HEK293T (cell line): ENCODE results near the gene CBX5.

ENCODE experiments used
- CTCF ChIA-PET: fragments of 350-600 bp; formaldehyde crosslinking; extraction: SDS; loops from one replicate; lab custom pipeline; 2021; ENCODE audit warnings: antibody characterized with exemption, inconsistent platforms; lab: Yijun Ruan, JAX
- POLR2A ChIA-PET: fragments of 350-600 bp; formaldehyde crosslinking; extraction: SDS; loops from one replicate; lab custom pipeline; 2020; ENCODE audit warnings: antibody characterized with exemption, inconsistent platforms; lab: Yijun Ruan, JAX
- DNase-seq: peaks from one replicate; pipeline ENCODE4 v3.0.0; 2012; ENCODE audit warnings: mixed read lengths; ENCODE audit errors: extremely low spot score
- ARNT ChIP-seq: fragments of 450-650 bp; IDR thresholded peaks from 2 replicates; pipeline ENCODE4 v1.6.1; 2017; ENCODE audit warnings: mild to moderate bottlenecking
- BHLHE40 ChIP-seq: fragments of 450-650 bp; IDR thresholded peaks from 2 replicates; pipeline ENCODE4 v1.6.1; 2016; ENCODE audit warnings: mild to moderate bottlenecking, moderate library complexity, borderline replicate concordance
- CTBP1 ChIP-seq: fragments of 450-650 bp; IDR thresholded peaks from 2 replicates; pipeline ENCODE4 v1.6.1; 2016; ENCODE audit warnings: borderline replicate concordance
- ELF4 ChIP-seq: fragments of 450-650 bp; IDR thresholded peaks from 2 replicates; pipeline ENCODE4 v1.6.1; 2017; ENCODE audit warnings: antibody characterized with exemption
- FOXA1 ChIP-seq: fragments of 450-650 bp; IDR thresholded peaks from 2 replicates; pipeline ENCODE4 v1.6.1; 2016; ENCODE audit warnings: mild to moderate bottlenecking
- FOXK2 ChIP-seq: fragments of 450-650 bp; IDR thresholded peaks from 2 replicates; pipeline ENCODE4 v1.6.1; 2016; ENCODE audit warnings: mild to moderate bottlenecking
- FOXM1 ChIP-seq: fragments of 450-650 bp; IDR thresholded peaks from 2 replicates; pipeline ENCODE4 v1.6.1; 2017; ENCODE audit warnings: mild to moderate bottlenecking, borderline replicate concordance
- HDGF ChIP-seq: fragments of 450-650 bp; IDR thresholded peaks from 2 replicates; pipeline ENCODE4 v1.6.1; 2017; ENCODE audit warnings: antibody characterized with exemption, borderline replicate concordance
- L3MBTL2 ChIP-seq: fragments of 450-650 bp; conservative IDR thresholded peaks from 2 replicates; pipeline ENCODE4 v1.6.1; 2016; ENCODE audit warnings: mild to moderate bottlenecking
- LEF1 ChIP-seq: fragments of 450-650 bp; IDR thresholded peaks from 2 replicates; pipeline ENCODE4 v1.6.1; 2017; ENCODE audit warnings: mild to moderate bottlenecking, borderline replicate concordance
- NFRKB ChIP-seq: fragments of 450-650 bp; IDR thresholded peaks from 2 replicates; pipeline ENCODE4 v1.6.1; 2016; ENCODE audit warnings: mild to moderate bottlenecking, moderate library complexity
- SP1 ChIP-seq: fragments of 450-650 bp; IDR thresholded peaks from 2 replicates; pipeline ENCODE4 v1.6.1; 2017
- SUZ12 ChIP-seq: fragments of 450-650 bp; IDR thresholded peaks from 2 replicates; pipeline ENCODE4 v1.6.1; 2016; ENCODE audit warnings: mild to moderate bottlenecking
- TARDBP ChIP-seq: fragments of 450-650 bp; IDR thresholded peaks from 2 replicates; pipeline ENCODE4 v1.6.1; 2016
- ZNF384 ChIP-seq: fragments of 450-650 bp; IDR thresholded peaks from 2 replicates; pipeline ENCODE4 v1.6.1; 2016
- TF ChIP-seq, protein P1 (sequence below): fragments of 450-650 bp; IDR thresholded peaks from 2 replicates; pipeline ENCODE4 v1.6.1; 2016

CBX5 gene

DNA sequence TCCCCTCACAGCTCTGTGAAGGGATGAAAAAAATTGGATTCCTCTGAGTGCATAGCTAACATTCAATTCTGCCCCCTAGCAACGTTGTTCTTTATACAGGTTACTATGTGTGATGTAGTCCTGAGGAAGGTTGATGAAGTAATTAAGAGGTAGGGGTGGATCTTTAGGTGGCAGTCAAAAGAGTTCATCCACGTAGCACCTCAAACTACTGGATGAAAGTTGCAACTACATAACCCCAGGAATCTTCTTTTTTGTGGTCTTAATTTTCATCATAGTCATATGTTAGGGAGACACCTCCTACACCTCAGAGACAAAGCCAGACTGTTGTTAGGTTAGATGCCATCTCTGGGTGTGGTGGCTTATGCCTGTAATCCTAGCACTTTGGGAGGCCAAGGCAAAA is 31.1 kb upstream of the CBX5 start:
- CTCF ChIA-PET = interaction anchor here (0.6 to 0.9 kb wide), 2 partner anchors 22 to 25 kb away, joined by 4 to 8 read pairs; no protein-coding TSS in a partner anchor
- TF ChIP-seq, protein P1, sequence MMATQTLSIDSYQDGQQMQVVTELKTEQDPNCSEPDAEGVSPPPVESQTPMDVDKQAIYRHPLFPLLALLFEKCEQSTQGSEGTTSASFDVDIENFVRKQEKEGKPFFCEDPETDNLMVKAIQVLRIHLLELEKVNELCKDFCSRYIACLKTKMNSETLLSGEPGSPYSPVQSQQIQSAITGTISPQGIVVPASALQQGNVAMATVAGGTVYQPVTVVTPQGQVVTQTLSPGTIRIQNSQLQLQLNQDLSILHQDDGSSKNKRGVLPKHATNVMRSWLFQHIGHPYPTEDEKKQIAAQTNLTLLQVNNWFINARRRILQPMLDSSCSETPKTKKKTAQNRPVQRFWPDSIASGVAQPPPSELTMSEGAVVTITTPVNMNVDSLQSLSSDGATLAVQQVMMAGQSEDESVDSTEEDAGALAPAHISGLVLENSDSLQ = no peak
- TF ChIP-seq NFRKB (no peak), CTBP1 (no peak), HDGF (no peak), SUZ12 (no peak), ARNT (no peak), FOXA1 (no peak), BHLHE40 (no peak), TARDBP (no peak), FOXM1 (no peak), ZNF384 (no peak), SP1 (no peak), L3MBTL2 (no peak), FOXK2 (no peak), LEF1 (no peak)
- POLR2A ChIA-PET = no interaction called here
- no peak for DNase-seq

GRCh38 chr12:54306925-54307741 is 27.2 kb upstream of the CBX5 start:
- no peak for DNase-seq
- TF ChIP-seq FOXK2 = no peak
- TF ChIP-seq CTBP1 = no peak
- TF ChIP-seq, protein P1 = no peak
- no peak for TF ChIP-seq ELF4
- no peak for TF ChIP-seq SUZ12
- TF ChIP-seq FOXA1 = no peak
- no peak for TF ChIP-seq BHLHE40
- no peak for TF ChIP-seq FOXM1
- no peak for TF ChIP-seq TARDBP
- no peak for TF ChIP-seq NFRKB
- no peak for TF ChIP-seq ZNF384
- no peak for TF ChIP-seq L3MBTL2
- no peak for TF ChIP-seq HDGF
- TF ChIP-seq ARNT = no peak
- TF ChIP-seq SP1 = no peak
- no peak for TF ChIP-seq LEF1
- CTCF ChIA-PET = interaction anchor here (0.6 to 0.8 kb wide), 4 partner anchors 15 to 240 kb away, joined by 3 to 4 read pairs (median 4); partner anchors contain the start of gene COPZ1
- POLR2A ChIA-PET = interaction anchor here (1.5 to 3.8 kb wide), 2 partner anchors 27 to 52 kb away, joined by 4 to 19 read pairs; partner anchors contain the start of genes CBX5 and HNRNPA1

DNA sequence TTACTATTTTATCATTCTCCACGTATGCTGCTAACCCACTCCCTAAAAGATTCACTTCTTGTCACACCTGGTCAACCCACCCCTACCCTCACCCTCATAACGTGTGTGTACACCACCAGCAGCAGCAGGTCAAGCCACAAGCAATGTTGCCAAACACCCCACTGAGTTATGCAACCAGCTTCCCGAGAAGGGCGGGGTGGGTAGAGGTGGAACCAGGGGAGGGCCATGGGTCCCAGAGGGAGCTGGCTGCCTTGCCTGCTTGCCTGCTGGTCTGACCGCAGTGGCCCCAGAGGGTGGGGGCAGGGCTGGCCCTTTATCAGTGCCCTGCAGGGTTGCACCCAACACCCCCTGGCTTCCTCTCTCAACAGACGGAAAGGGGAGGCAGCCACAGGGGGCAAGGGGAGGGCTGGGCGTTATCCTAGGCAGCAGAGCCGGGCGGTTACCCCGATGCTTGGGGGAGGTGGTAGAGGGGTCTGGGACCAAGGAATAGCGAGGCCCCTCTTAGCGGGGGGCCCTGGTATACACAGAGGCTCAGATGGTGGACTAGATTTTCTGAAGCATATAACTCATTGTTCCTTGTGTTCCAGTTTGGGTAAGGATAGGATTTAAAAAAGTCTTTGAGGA is 24.4 kb upstream of the CBX5 start:
- no peak for TF ChIP-seq SP1
- TF ChIP-seq FOXK2 = no peak
- TF ChIP-seq FOXA1 = no peak
- TF ChIP-seq, protein P1 = no peak
- no peak for TF ChIP-seq FOXM1
- no peak for DNase-seq
- ChIA-PET CTCF (no interaction called here), POLR2A (no interaction called here)

- TF ChIP-seq CTBP1 = no peak
- DNase-seq = no peak
- ChIA-PET CTCF (no interaction called here), POLR2A (no interaction called here)
These were observed 23.7 kb upstream of the CBX5 start for GRCh38 chr12:54303640-54304039.

GRCh38 chr12:54301428-54302048 is 21.6 kb upstream of the CBX5 start:
- TF ChIP-seq LEF1 (no peak), HDGF (no peak), L3MBTL2 (no peak), NFRKB (no peak), FOXM1 (no peak), SP1 (no peak), ELF4 (no peak), ZNF384 (no peak), BHLHE40 (no peak), SUZ12 (no peak), FOXK2 (no peak), FOXA1 (no peak), TARDBP (no peak), ARNT (no peak), CTBP1 (no peak)
- TF ChIP-seq, protein P1 = no peak
- POLR2A ChIA-PET = interaction anchor here (0.7 to 4.3 kb wide), 5 partner anchors 12 to 264 kb away, joined by 3 to 38 read pairs (median 3); partner anchors contain the start of genes CBX5 and HNRNPA1
- CTCF ChIA-PET = interaction anchor here (0.8 to 1.1 kb wide), 3 partner anchors 23 to 94 kb away, joined by 3 to 4 read pairs (median 3); partner anchors contain the start of gene COPZ1
- no peak for DNase-seq
